ENCODE results near the gene TMPRSS3. TPM values are rescaled to one million over a fixed set of nuclear protein-coding genes. Genes with fewer than 3 reads are reported as not detected.

Gene TMPRSS3
- total and polyA plus RNA-seq, 9 of the 15 experiments (the other 6 are each of a cell fraction or from before 2014, with no cell fraction given): 0.07 TPM; not detected in 8

DNA sequence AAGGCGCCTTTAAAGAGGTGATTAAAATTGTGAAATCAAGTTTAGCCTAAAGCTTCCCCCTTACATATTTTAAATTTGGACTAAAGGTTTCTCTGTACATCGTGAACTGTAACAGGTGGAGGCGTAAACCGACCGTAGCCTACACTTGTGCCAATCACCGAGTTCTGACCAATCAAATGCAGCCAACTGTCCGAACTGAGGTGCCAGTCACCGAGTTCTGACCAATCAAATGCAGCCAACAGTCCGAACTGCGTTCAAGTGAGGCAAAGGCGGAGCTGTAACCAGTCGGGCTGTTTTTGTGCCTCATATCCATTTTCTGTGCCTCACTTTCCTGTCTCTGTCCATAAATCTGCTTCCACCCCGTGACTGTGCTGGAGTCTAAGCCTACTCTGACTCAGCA is 36.9 kb downstream of the TMPRSS3 start (continued):
- TF ChIP-seq SP2 (IDR thresholded peaks at IDR 0.05; ENCODE audit: extremely low read depth, low read depth, low read length, poor library complexity, severe bottlenecking) (peak; percentile 29), PYGO2 (tag; IDR thresholded peaks at IDR 0.05) (no peak), CBX5 (IDR thresholded peaks at IDR 0.05; ENCODE audit: borderline replicate concordance, low read depth) (no peak), NFYB (IDR thresholded peaks at IDR 0.05; ENCODE audit: extremely low read depth, insufficient read length) (peak; percentile 18), ARID2 (IDR thresholded peaks at IDR 0.05) (no peak), U2AF1 (optimal IDR thresholded peaks at IDR 0.05; ENCODE audit: low read depth, low read length) (no peak), MEIS2 (IDR thresholded peaks at IDR 0.05; ENCODE audit: partially characterized antibody) (peak; percentile 32), RBM39 (optimal IDR thresholded peaks at IDR 0.05; ENCODE audit: low read depth, low read length) (no peak), FOXJ3 (CRISPR knock-in tag; IDR thresholded peaks at IDR 0.05) (no peak)
- TF ChIP-seq, protein P1, sequence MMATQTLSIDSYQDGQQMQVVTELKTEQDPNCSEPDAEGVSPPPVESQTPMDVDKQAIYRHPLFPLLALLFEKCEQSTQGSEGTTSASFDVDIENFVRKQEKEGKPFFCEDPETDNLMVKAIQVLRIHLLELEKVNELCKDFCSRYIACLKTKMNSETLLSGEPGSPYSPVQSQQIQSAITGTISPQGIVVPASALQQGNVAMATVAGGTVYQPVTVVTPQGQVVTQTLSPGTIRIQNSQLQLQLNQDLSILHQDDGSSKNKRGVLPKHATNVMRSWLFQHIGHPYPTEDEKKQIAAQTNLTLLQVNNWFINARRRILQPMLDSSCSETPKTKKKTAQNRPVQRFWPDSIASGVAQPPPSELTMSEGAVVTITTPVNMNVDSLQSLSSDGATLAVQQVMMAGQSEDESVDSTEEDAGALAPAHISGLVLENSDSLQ (IDR thresholded peaks at IDR 0.05): peak; percentile 99
- TF ChIP-seq, protein P2, sequence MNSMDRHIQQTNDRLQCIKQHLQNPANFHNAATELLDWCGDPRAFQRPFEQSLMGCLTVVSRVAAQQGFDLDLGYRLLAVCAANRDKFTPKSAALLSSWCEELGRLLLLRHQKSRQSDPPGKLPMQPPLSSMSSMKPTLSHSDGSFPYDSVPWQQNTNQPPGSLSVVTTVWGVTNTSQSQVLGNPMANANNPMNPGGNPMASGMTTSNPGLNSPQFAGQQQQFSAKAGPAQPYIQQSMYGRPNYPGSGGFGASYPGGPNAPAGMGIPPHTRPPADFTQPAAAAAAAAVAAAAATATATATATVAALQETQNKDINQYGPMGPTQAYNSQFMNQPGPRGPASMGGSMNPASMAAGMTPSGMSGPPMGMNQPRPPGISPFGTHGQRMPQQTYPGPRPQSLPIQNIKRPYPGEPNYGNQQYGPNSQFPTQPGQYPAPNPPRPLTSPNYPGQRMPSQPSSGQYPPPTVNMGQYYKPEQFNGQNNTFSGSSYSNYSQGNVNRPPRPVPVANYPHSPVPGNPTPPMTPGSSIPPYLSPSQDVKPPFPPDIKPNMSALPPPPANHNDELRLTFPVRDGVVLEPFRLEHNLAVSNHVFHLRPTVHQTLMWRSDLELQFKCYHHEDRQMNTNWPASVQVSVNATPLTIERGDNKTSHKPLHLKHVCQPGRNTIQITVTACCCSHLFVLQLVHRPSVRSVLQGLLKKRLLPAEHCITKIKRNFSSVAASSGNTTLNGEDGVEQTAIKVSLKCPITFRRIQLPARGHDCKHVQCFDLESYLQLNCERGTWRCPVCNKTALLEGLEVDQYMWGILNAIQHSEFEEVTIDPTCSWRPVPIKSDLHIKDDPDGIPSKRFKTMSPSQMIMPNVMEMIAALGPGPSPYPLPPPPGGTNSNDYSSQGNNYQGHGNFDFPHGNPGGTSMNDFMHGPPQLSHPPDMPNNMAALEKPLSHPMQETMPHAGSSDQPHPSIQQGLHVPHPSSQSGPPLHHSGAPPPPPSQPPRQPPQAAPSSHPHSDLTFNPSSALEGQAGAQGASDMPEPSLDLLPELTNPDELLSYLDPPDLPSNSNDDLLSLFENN (IDR thresholded peaks at IDR 0.05; ENCODE audit: low read depth in 2 of 2, low read length in 2 of 2): no peak
- TF ChIP-seq, protein P3, sequence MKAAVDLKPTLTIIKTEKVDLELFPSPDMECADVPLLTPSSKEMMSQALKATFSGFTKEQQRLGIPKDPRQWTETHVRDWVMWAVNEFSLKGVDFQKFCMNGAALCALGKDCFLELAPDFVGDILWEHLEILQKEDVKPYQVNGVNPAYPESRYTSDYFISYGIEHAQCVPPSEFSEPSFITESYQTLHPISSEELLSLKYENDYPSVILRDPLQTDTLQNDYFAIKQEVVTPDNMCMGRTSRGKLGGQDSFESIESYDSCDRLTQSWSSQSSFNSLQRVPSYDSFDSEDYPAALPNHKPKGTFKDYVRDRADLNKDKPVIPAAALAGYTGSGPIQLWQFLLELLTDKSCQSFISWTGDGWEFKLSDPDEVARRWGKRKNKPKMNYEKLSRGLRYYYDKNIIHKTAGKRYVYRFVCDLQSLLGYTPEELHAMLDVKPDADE (conservative IDR thresholded peaks at IDR 0.05; ENCODE audit: control insufficient read depth, low read depth, low read length): no peak
